HepG2 (cell line): ENCODE measurements around the gene MFNG. TPM values are rescaled to one million over a fixed set of nuclear protein-coding genes. Genes with fewer than 3 reads are reported as not detected.

Experiments used
- AKAP8 ChIP-seq: sonication (generic); formaldehyde crosslinking; IDR thresholded peaks from 2 replicates; pipeline ENCODE4 v1.5.1; 2020; ENCODE audit warnings: mild to moderate bottlenecking, missing genetic modification reagents
- DPF2 ChIP-seq: sonication (generic); formaldehyde crosslinking; IDR thresholded peaks from 2 replicates; pipeline ENCODE4 v1.4.0; 2020; ENCODE audit warnings: mild to moderate bottlenecking, low read depth, missing genetic modification reagents, borderline replicate concordance
- ETV5 ChIP-seq: IDR thresholded peaks from 2 replicates; pipeline ENCODE4 v1.6.1; 2018; ENCODE audit warnings: missing biosample characterization, missing genetic modification reagents, inconsistent platforms, borderline replicate concordance
- FOXK1 ChIP-seq: sonication (generic); formaldehyde crosslinking; IDR thresholded peaks from 2 replicates; pipeline ENCODE4 v1.4.0; 2020; ENCODE audit warnings: low read depth, missing genetic modification reagents, borderline replicate concordance
- GATAD2A ChIP-seq: IDR thresholded peaks from 2 replicates; pipeline ENCODE4 v1.6.1; 2016
- HNF4A ChIP-seq: sonication (generic); formaldehyde crosslinking; IDR thresholded peaks from 2 replicates; pipeline ENCODE4 v1.4.0; 2020; ENCODE audit warnings: missing genetic modification reagents
- IRF2 ChIP-seq: IDR thresholded peaks from 2 replicates; pipeline ENCODE4 v1.6.1; 2018; ENCODE audit warnings: missing genetic modification reagents, missing compliant biosample characterization
- KAT7 ChIP-seq: IDR thresholded peaks from 2 replicates; pipeline ENCODE4 v1.6.1; 2018; ENCODE audit warnings: borderline replicate concordance, missing compliant biosample characterization
- KDM1A ChIP-seq: IDR thresholded peaks from 2 replicates; pipeline ENCODE4 v1.6.1; 2016; ENCODE audit warnings: missing compliant biosample characterization
- MEF2D ChIP-seq: sonication (generic); formaldehyde crosslinking; IDR thresholded peaks from 2 replicates; pipeline ENCODE4 v1.5.1; 2020; ENCODE audit warnings: mild to moderate bottlenecking, missing genetic modification reagents
- NR2F1 ChIP-seq, 2 experiments: fragments of 450-650 bp in 1 of 2; formaldehyde crosslinking in 1 of 2; IDR thresholded peaks; 2 replicates each; pipeline versions ENCODE4 v1.5.0 to v1.6.1; 2016 to 2020; ENCODE audit warnings: mild to moderate bottlenecking in 1 of 2, missing compliant biosample characterization in 1 of 2, missing genetic modification reagents in 1 of 2, moderate library complexity in 1 of 2
- PHF20 ChIP-seq: sonication (generic); formaldehyde crosslinking; IDR thresholded peaks from 2 replicates; pipeline ENCODE4 v1.5.0; 2020; ENCODE audit warnings: mild to moderate bottlenecking, missing genetic modification reagents
- POLR2G ChIP-seq: fragments of 200-400 bp; formaldehyde crosslinking; IDR thresholded peaks from 2 replicates; pipeline ENCODE4 v1.6.1; 2018; ENCODE audit warnings: mild to moderate bottlenecking, low read depth, low read length, moderate library complexity
- SALL1 ChIP-seq: sonication (generic); formaldehyde crosslinking; IDR thresholded peaks from 2 replicates; pipeline ENCODE4 v1.8.0; 2022; ENCODE audit warnings: mild to moderate bottlenecking, missing genetic modification reagents
- SMAD1 ChIP-seq: sonication (generic); formaldehyde crosslinking; IDR thresholded peaks from 2 replicates; pipeline ENCODE4 v1.4.0; 2020; ENCODE audit warnings: missing genetic modification reagents, low read depth, mild to moderate bottlenecking, borderline replicate concordance
- SSRP1 ChIP-seq: IDR thresholded peaks from 2 replicates; pipeline ENCODE4 v1.6.1; 2016; ENCODE audit warnings: control low read depth
- TEAD3 ChIP-seq: optimal IDR thresholded peaks from 2 replicates; pipeline ENCODE3; 2016; ENCODE audit warnings: borderline replicate concordance
- ZMYM3 ChIP-seq: sonication (generic); formaldehyde crosslinking; IDR thresholded peaks from 2 replicates; pipeline ENCODE4 v1.5.1; 2020; ENCODE audit warnings: mild to moderate bottlenecking, missing genetic modification reagents
- polyA plus RNA-seq, 8 experiments: library from polyadenylated mRNA; depleted of rRNA in 3 of 8; stranded (reverse) in 7 of 8; unstranded in 1 of 8; fragments of >200 nt; fragmentation: Illumina TruSeq in 4 of 8; extraction: Trizol in 4 of 8; gene quantifications; 2 replicates each; pipeline versions ENCODE4 v1.2.1 to v1.2.3, GENCODE V29; 2011 to 2016; ENCODE audit warnings: low read depth in 4 of 8, missing spikeins in 1 of 8, mixed read lengths in 1 of 8; ENCODE audit not compliant: insufficient read depth in 1 of 8
- total RNA-seq, 5 experiments: library from RNA; depleted of rRNA; stranded (reverse); fragments of >200 nt; fragmentation: Illumina TruSeq; extraction: Trizol; gene quantifications; 2 replicates each; pipeline ENCODE4 v1.2.3, GENCODE V29; 2016; ENCODE audit warnings: low read depth in 1 of 5
- TF ChIP-seq, protein P1 (sequence below): sonication (generic); formaldehyde crosslinking; IDR thresholded peaks from 2 replicates; pipeline ENCODE4 v1.4.0; 2020; ENCODE audit warnings: mild to moderate bottlenecking, missing genetic modification reagents
- TF ChIP-seq, protein P2 (sequence below): sonication (generic); formaldehyde crosslinking; IDR thresholded peaks from 2 replicates; pipeline ENCODE4 v1.9.0; 2021; ENCODE audit warnings: missing genetic modification reagents, mild to moderate bottlenecking, borderline replicate concordance
- TF ChIP-seq, protein P3 (sequence below): sonication (generic); formaldehyde crosslinking; IDR thresholded peaks from 2 replicates; pipeline ENCODE4 v1.5.0; 2020; ENCODE audit warnings: mild to moderate bottlenecking, missing genetic modification reagents

Gene MFNG
- total and polyA plus RNA-seq, 2 of the 13 experiments (the other 11 are each of a cell fraction or from before 2014, with no cell fraction given), result 1.0 to 11.7 TPM

DNA sequence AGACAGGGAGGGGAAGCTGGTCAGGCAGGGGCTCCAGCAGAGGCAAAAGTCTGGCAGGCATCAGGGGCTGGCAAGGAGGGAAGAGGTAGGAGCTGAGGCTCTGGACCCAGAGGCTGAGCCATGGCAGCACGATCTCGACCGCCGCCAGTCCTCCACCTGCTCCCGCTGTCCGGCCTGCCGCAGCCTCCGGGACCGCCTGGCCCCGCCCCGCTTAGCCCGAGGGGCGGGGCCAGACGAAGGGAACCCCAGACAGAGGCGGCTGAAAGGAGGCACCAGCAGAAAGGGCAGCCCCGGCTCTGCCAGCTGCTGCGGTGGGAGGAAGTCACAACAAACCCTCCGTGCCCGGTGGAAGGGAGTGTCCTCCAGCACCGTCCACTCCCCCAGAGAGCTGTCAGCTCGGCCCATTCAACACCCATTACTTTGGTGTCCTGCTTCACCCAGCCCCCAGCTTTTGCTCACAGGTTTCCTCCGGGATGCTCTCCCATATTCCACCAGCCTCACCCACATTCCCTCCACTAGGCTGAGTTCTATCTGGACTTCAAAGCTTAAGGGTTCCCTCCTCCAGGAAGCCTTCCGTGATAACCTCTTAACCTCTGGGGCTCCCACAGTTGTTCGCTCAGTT is at the start of gene MFNG (continued):
- no peak for TF ChIP-seq SMAD1
- TF ChIP-seq ETV5 (CRISPR knock-in tag), result peak; percentile 56
- TF ChIP-seq HNF4A, result no peak
- TF ChIP-seq MEF2D (CRISPR knock-in tag), result 0 out of 2 replicates have a peak, but pooled peaks have one; percentile 21
- TF ChIP-seq, protein P1, sequence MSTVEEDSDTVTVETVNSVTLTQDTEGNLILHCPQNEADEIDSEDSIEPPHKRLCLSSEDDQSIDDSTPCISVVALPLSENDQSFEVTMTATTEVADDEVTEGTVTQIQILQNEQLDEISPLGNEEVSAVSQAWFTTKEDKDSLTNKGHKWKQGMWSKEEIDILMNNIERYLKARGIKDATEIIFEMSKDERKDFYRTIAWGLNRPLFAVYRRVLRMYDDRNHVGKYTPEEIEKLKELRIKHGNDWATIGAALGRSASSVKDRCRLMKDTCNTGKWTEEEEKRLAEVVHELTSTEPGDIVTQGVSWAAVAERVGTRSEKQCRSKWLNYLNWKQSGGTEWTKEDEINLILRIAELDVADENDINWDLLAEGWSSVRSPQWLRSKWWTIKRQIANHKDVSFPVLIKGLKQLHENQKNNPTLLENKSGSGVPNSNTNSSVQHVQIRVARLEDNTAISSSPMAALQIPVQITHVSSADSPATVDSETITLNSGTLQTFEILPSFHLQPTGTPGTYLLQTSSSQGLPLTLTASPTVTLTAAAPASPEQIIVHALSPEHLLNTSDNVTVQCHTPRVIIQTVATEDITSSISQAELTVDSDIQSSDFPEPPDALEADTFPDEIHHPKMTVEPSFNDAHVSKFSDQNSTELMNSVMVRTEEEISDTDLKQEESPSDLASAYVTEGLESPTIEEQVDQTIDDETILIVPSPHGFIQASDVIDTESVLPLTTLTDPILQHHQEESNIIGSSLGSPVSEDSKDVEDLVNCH (CRISPR knock-in tag), result no peak
- TF ChIP-seq NR2F1 (CRISPR knock-in tag; IDR thresholded peaks at IDR 0.05), result peak in 1 of 2 experiments; percentile 44; a peak in 3 of 4 replicates
- TF ChIP-seq FOXK1, result no peak
- peak; percentile 39; the same call in 1 of the 2 replicates for TF ChIP-seq PHF20 (CRISPR knock-in tag)
- 0 out of 2 replicates have a peak, but pooled peaks have one; percentile 54 for TF ChIP-seq KDM1A (CRISPR knock-in tag)
- TF ChIP-seq TEAD3 (CRISPR knock-in tag), result peak; percentile 96
- TF ChIP-seq SALL1 (CRISPR knock-in tag), result 0 out of 2 replicates have a peak, but pooled peaks have one; percentile 9
- peak; percentile 83 for TF ChIP-seq ZMYM3 (CRISPR knock-in tag)
- TF ChIP-seq, protein P2, sequence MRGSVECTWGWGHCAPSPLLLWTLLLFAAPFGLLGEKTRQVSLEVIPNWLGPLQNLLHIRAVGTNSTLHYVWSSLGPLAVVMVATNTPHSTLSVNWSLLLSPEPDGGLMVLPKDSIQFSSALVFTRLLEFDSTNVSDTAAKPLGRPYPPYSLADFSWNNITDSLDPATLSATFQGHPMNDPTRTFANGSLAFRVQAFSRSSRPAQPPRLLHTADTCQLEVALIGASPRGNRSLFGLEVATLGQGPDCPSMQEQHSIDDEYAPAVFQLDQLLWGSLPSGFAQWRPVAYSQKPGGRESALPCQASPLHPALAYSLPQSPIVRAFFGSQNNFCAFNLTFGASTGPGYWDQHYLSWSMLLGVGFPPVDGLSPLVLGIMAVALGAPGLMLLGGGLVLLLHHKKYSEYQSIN (CRISPR knock-in tag), result no peak
- TF ChIP-seq POLR2G, result 0 out of 2 replicates have a peak, but pooled peaks have one; percentile 36
- 0 out of 2 replicates have a peak, but pooled peaks have one; percentile 31 for TF ChIP-seq SSRP1 (CRISPR knock-in tag)
- TF ChIP-seq, protein P3, sequence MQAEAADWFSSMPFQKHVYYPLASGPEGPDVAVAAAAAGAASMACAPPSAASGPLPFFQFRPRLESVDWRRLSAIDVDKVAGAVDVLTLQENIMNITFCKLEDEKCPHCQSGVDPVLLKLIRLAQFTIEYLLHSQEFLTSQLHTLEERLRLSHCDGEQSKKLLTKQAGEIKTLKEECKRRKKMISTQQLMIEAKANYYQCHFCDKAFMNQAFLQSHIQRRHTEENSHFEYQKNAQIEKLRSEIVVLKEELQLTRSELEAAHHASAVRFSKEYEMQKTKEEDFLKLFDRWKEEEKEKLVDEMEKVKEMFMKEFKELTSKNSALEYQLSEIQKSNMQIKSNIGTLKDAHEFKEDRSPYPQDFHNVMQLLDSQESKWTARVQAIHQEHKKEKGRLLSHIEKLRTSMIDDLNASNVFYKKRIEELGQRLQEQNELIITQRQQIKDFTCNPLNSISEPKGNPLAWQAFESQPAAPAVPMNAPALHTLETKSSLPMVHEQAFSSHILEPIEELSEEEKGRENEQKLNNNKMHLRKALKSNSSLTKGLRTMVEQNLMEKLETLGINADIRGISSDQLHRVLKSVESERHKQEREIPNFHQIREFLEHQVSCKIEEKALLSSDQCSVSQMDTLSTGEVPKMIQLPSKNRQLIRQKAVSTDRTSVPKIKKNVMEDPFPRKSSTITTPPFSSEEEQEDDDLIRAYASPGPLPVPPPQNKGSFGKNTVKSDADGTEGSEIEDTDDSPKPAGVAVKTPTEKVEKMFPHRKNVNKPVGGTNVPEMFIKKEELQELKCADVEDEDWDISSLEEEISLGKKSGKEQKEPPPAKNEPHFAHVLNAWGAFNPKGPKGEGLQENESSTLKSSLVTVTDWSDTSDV (CRISPR knock-in tag), result peak; percentile 26; the same call in 1 of the 2 replicates
- TF ChIP-seq AKAP8 (CRISPR knock-in tag), result peak; percentile 60; the same call in 1 of the 2 replicates
- TF ChIP-seq IRF2 (CRISPR knock-in tag), result 0 out of 2 replicates have a peak, but pooled peaks have one; percentile 31
- no peak for TF ChIP-seq GATAD2A (CRISPR knock-in tag)
- TF ChIP-seq DPF2 (CRISPR knock-in tag), result no peak
- TF ChIP-seq KAT7 (CRISPR knock-in tag), result 0 out of 2 replicates have a peak, but pooled peaks have one; percentile 20
